ENCODE results near the gene STXBP3. TPM values are rescaled to one million over a fixed set of nuclear protein-coding genes. Genes with fewer than 3 reads are reported as not detected.

Gene STXBP3
- total and polyA plus RNA-seq, 10 donors, result 29.5 to 157 (median 67.5) TPM

GRCh38 chr1:108716437-108717230, 29.8 kb upstream of the STXBP3 start:
- WGBS, 5 donors, result 85 to 97% (median 93%) methylated on average over 2 of the region's 2 CpGs
- H3K36me3 ChIP-seq, result no peaks in the 10 kb centered on the region
- H3K27me3 ChIP-seq (replicated peaks in 1 of 7), result no peaks in the 10 kb centered on the region
- TF ChIP-seq POLR2AphosphoS5 (IDR thresholded peaks at IDR 0.05), result no peak
- TF ChIP-seq POLR2A (IDR thresholded peaks at IDR 0.05), result no peak
- TF ChIP-seq CTCF (IDR thresholded peaks at IDR 0.05 in 8 of 11, conservative IDR thresholded peaks at IDR 0.05 in 3 of 11), result no peak
- H3K4me1 ChIP-seq, result no peaks in the 10 kb centered on the region
- DNase-seq, result no peak
- no peak overlapping the region for H3K4me3 ChIP-seq
- intact Hi-C loops (cut with DNase I; ENCODE audit: low total_unique reads), result no loop called here
- H3K9me3 ChIP-seq, result no peaks in the 10 kb centered on the region
- no peak overlapping the region for H3K27ac ChIP-seq

GRCh38 chr1:108717774-108718316, 28.6 kb upstream of the STXBP3 start:
- no peak overlapping the region for H3K27ac ChIP-seq
- DNase-seq, result no peak
- TF ChIP-seq POLR2AphosphoS5 (IDR thresholded peaks at IDR 0.05) (no peak), POLR2A (IDR thresholded peaks at IDR 0.05) (no peak), CTCF (IDR thresholded peaks at IDR 0.05 in 8 of 11, conservative IDR thresholded peaks at IDR 0.05 in 3 of 11) (no peak)
- no peak overlapping the region for H3K4me3 ChIP-seq
- intact Hi-C loops (cut with DNase I; ENCODE audit: low total_unique reads), result no loop called here
- H3K9me3 ChIP-seq, result no peaks in the 10 kb centered on the region
- H3K27me3 ChIP-seq (replicated peaks in 1 of 7), result no peaks in the 10 kb centered on the region
- no peaks in the 10 kb centered on the region for H3K4me1 ChIP-seq
- no peaks in the 10 kb centered on the region for H3K36me3 ChIP-seq
- 84 to 93% (median 91%) methylated on average over 9 of the region's 9 CpGs for WGBS, 5 donors

GRCh38 chr1:108718927-108719655, 27.4 kb upstream of the STXBP3 start:
- no peak overlapping the region for H3K4me3 ChIP-seq
- no peaks in the 10 kb centered on the region for H3K4me1 ChIP-seq
- intact Hi-C loops (cut with DNase I; ENCODE audit: low total_unique reads), result no loop called here
- no peak overlapping the region for H3K27ac ChIP-seq
- H3K27me3 ChIP-seq (replicated peaks in 1 of 7), result no peaks in the 10 kb centered on the region
- H3K9me3 ChIP-seq, result no peaks in the 10 kb centered on the region
- no peak for TF ChIP-seq CTCF (IDR thresholded peaks at IDR 0.05 in 8 of 11, conservative IDR thresholded peaks at IDR 0.05 in 3 of 11)
- no peak for TF ChIP-seq POLR2A (IDR thresholded peaks at IDR 0.05)
- TF ChIP-seq POLR2AphosphoS5 (IDR thresholded peaks at IDR 0.05), result no peak
- no peaks in the 10 kb centered on the region for H3K36me3 ChIP-seq
- DNase-seq, result no peak
- WGBS, 5 donors, result 54 to 78% (median 66%) methylated on average over 6 of the region's 6 CpGs

Data from spleen (tissue), 11 donors.